ENCODE measurements around the gene NUP37.
A peak's percentile ranks its signal among the peaks of the same experiment; 100 is the strongest.
"Not testable (repeated sequence)": the region's sequence is repeated elsewhere in the genome, so short reads cannot be mapped to it uniquely, and the experiment has no call there.

NUP37 gene

GRCh38 chr12:102119674-102120563 is at the start of gene NUP37, which contains the start of gene PARPBP:
Gene NUP37, minus strand, starts transcription at chr12:102120114. Its CDS starts 1,596 bp downstream, at chr12:102118518.
Gene PARPBP, plus strand, starts transcription at chr12:102120183. Its CDS starts 3,706 bp downstream, at chr12:102123889.
- Histone ChIP-seq H3K9ac (ENCODE audit: insufficient read length) (peak within 1 kb of the TSS; percentile 93), H3K4me3 (peak within 1 kb of the TSS; percentile 98), H3K36me3 (ENCODE audit: insufficient read depth, low read length) (peaks cover 50% of the 10 kb centered on the region), H3K9me3 (ENCODE audit: low read depth, low read length) (no peaks in the 10 kb centered on the region), H3K27ac (peak within 1 kb of the TSS; percentile 74)
- peak; percentile 61 for DNase-seq (ENCODE audit: low read depth, low spot score)
- TF ChIP-seq EZH2 (IDR thresholded peaks at IDR 0.05), result no peak
- TF ChIP-seq FOXP2 (optimal IDR thresholded peaks at IDR 0.05; ENCODE audit: control extremely low read depth, extremely low read length, insufficient read depth), result peak; percentile 30
- peak; percentile 93 for TF ChIP-seq POLR2AphosphoS5 (IDR thresholded peaks at IDR 0.05; ENCODE audit: borderline replicate concordance, low read depth, low read length)

DNA sequence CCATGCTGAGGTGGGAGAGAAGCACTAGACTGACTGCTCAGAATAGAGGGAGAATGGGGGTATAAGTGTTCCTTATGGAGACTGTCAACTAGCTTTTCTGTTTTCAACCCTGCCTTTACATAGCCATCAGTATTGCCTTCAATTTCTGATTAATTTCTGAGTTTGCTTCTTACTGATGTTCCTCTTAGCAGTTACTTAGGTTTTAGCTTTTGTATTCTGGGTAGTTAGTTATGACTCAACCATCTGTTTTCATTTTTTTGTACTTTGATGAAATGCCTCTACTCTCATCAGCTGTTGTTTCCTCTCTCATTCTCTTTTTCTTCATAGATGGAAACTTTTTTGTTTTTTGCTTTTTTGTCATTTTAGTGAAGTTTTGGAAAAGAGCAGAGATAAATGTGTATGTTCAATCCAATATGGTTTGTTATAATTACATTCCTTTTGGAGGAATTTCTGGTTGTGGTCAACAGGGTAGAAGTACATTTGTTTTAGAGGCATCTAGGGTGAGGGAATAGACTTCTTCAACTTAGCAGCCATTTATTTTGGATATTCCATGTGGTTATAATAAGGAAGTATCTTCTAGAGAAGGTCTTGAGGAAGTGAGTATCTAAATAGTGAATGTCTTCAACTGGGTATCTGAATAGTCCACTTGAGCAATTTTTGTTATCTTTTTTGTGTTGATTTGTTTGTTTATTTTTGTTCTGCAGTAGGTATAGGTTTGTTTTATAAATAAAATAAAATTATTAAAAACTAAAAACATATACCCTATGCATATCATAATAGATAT is 48.1 kb upstream of the NUP37 start:
- Histone ChIP-seq H3K4me3 (no peak overlapping the region), H3K27ac (no peak overlapping the region), H3K36me3 (ENCODE audit: insufficient read depth, low read length) (peaks cover 12% of the 10 kb centered on the region), H3K9ac (ENCODE audit: insufficient read length) (no peak overlapping the region), H3K9me3 (ENCODE audit: low read depth, low read length) (no peaks in the 10 kb centered on the region)
- TF ChIP-seq FOXP2 (optimal IDR thresholded peaks at IDR 0.05; ENCODE audit: control extremely low read depth, extremely low read length, insufficient read depth) (no peak), POLR2AphosphoS5 (IDR thresholded peaks at IDR 0.05; ENCODE audit: borderline replicate concordance, low read depth, low read length) (no peak), EZH2 (IDR thresholded peaks at IDR 0.05) (no peak)
- no peak for DNase-seq (ENCODE audit: low read depth, low spot score)

- Histone ChIP-seq H3K9ac (ENCODE audit: insufficient read length) (no peak overlapping the region), H3K36me3 (ENCODE audit: insufficient read depth, low read length) (0 out of 2 replicates have a peak, but pooled peaks cover 5% of the 10 kb centered on the region)
- no peak for DNase-seq (ENCODE audit: low read depth, low spot score)
Measured at GRCh38 chr12:102163383-102163782, 43.5 kb upstream of the NUP37 start.

GRCh38 chr12:102155206-102155605 is 35.3 kb upstream of the NUP37 start:
- DNase-seq (ENCODE audit: low read depth, low spot score); H3K9ac ChIP-seq (ENCODE audit: insufficient read length); H3K9me3 ChIP-seq (ENCODE audit: low read depth, low read length); H3K36me3 ChIP-seq (ENCODE audit: insufficient read depth, low read length); H3K27ac ChIP-seq; H3K4me3 ChIP-seq: not testable (repeated sequence)

More at GRCh38 chr12:102163383-102163782, 43.5 kb upstream of the NUP37 start:
- Histone ChIP-seq H3K4me3 (no peak overlapping the region), H3K27ac (no peak overlapping the region), H3K9me3 (ENCODE audit: low read depth, low read length) (no peaks in the 10 kb centered on the region)
- no peak for TF ChIP-seq EZH2 (IDR thresholded peaks at IDR 0.05)
- TF ChIP-seq FOXP2 (optimal IDR thresholded peaks at IDR 0.05; ENCODE audit: control extremely low read depth, extremely low read length, insufficient read depth), result no peak
- no peak for TF ChIP-seq POLR2AphosphoS5 (IDR thresholded peaks at IDR 0.05; ENCODE audit: borderline replicate concordance, low read depth, low read length)

DNA sequence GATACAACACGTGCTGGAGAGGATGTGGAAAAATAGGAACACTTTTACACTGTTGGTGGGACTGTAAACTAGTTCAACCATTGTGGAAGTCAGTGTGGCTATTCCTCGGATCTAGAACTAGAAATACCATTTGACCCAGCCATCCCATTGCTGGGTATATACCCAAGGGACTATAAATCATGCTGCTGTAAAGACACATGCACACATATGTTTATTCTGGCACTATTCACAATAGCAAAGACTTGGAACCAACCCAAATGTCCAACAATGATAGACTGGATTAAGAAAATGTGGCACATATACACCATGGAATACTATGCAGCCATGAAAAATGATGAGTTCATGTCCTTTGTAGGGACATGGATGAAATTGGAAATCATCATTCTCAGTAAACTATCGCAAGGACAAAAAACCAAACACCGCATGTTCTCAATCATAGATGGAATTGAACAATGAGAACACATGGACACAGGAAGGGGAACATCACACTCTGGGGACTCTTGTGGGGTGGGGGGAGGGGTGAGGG is 27.2 kb upstream of the NUP37 start:
- not testable (repeated sequence) for H3K9me3 ChIP-seq (ENCODE audit: low read depth, low read length); H3K27ac ChIP-seq; DNase-seq (ENCODE audit: low read depth, low spot score); H3K9ac ChIP-seq (ENCODE audit: insufficient read length); H3K4me3 ChIP-seq
- H3K36me3 ChIP-seq (ENCODE audit: insufficient read depth, low read length), result peaks cover 21% of the 10 kb centered on the region

GRCh38 chr12:102144221-102144620 is 24.3 kb upstream of the NUP37 start:
- Histone ChIP-seq H3K9me3 (ENCODE audit: low read depth, low read length) (no peaks in the 10 kb centered on the region), H3K27ac (no peak overlapping the region), H3K36me3 (ENCODE audit: insufficient read depth, low read length) (peaks cover 18% of the 10 kb centered on the region), H3K9ac (ENCODE audit: insufficient read length) (no peak overlapping the region), H3K4me3 (no peak overlapping the region)
- DNase-seq (ENCODE audit: low read depth, low spot score), result no peak
- TF ChIP-seq POLR2AphosphoS5 (IDR thresholded peaks at IDR 0.05; ENCODE audit: borderline replicate concordance, low read depth, low read length), result no peak
- no peak for TF ChIP-seq EZH2 (IDR thresholded peaks at IDR 0.05)
- TF ChIP-seq FOXP2 (optimal IDR thresholded peaks at IDR 0.05; ENCODE audit: control extremely low read depth, extremely low read length, insufficient read depth), result no peak

GRCh38 chr12:102142866-102143373 is 23.0 kb upstream of the NUP37 start:
- peaks cover 18% of the 10 kb centered on the region for H3K36me3 ChIP-seq (ENCODE audit: insufficient read depth, low read length)
- H3K4me3 ChIP-seq; DNase-seq (ENCODE audit: low read depth, low spot score); H3K9me3 ChIP-seq (ENCODE audit: low read depth, low read length); H3K27ac ChIP-seq; H3K9ac ChIP-seq (ENCODE audit: insufficient read length): not testable (repeated sequence)

- H3K9ac ChIP-seq (ENCODE audit: insufficient read length); H3K4me3 ChIP-seq; H3K9me3 ChIP-seq (ENCODE audit: low read depth, low read length); H3K27ac ChIP-seq; DNase-seq (ENCODE audit: low read depth, low spot score): not testable (repeated sequence)
- peaks cover 22% of the 10 kb centered on the region for H3K36me3 ChIP-seq (ENCODE audit: insufficient read depth, low read length)
Measured at GRCh38 chr12:102137619-102138018, 17.7 kb upstream of the NUP37 start.

GRCh38 chr12:102131442-102131841 is 11.5 kb upstream of the NUP37 start:
- not testable (repeated sequence) for H3K9ac ChIP-seq (ENCODE audit: insufficient read length); DNase-seq (ENCODE audit: low read depth, low spot score); H3K27ac ChIP-seq; H3K4me3 ChIP-seq; H3K9me3 ChIP-seq (ENCODE audit: low read depth, low read length)
- peaks cover 56% of the 10 kb centered on the region for H3K36me3 ChIP-seq (ENCODE audit: insufficient read depth, low read length)

- not testable (repeated sequence) for H3K9ac ChIP-seq (ENCODE audit: insufficient read length); DNase-seq (ENCODE audit: low read depth, low spot score); H3K27ac ChIP-seq; H3K4me3 ChIP-seq; H3K9me3 ChIP-seq (ENCODE audit: low read depth, low read length)
- peaks cover 58% of the 10 kb centered on the region for H3K36me3 ChIP-seq (ENCODE audit: insufficient read depth, low read length)
Measured at GRCh38 chr12:102130720-102131119, 10.8 kb upstream of the NUP37 start.

- peak overlapping the region; percentile 98 for H3K4me3 ChIP-seq
- H3K9ac ChIP-seq (ENCODE audit: insufficient read length), result peak overlapping the region; percentile 93
- peaks cover 49% of the 10 kb centered on the region for H3K36me3 ChIP-seq (ENCODE audit: insufficient read depth, low read length)
- H3K9me3 ChIP-seq (ENCODE audit: low read depth, low read length); DNase-seq (ENCODE audit: low read depth, low spot score); H3K27ac ChIP-seq: not testable (repeated sequence)
Measured at GRCh38 chr12:102121328-102121727, 1.4 kb upstream of the NUP37 start.

Data from SK-N-MC (cell line).